Esophagus muscularis mucosa (tissue), 4 donors: ENCODE results near the gene S100Z.

ENCODE experiments used
- EP300 ChIP-seq: sonication (generic); formaldehyde crosslinking; IDR thresholded peaks from one replicate; pipeline ENCODE4 v1.6.1; 2017; ENCODE audit warnings: antibody characterized with exemption
- POLR2A ChIP-seq: fragments of 450-650 bp; IDR thresholded peaks from one replicate; pipeline ENCODE4 v1.6.1; 2017; ENCODE audit warnings: antibody characterized with exemption, moderate library complexity, mild to moderate bottlenecking, low read depth
- TF ChIP-seq, protein P1 (sequence below), 3 experiments: fragments of 200-600 bp in 2 of 3; fragments of 450-650 bp in 1 of 3; sonication (generic) in 2 of 3; IDR thresholded peaks; one replicate each; pipeline ENCODE4 v1.5.1; 2017 to 2019; ENCODE audit warnings: antibody characterized with exemption in 3 of 3, mild to moderate bottlenecking in 2 of 3, moderate library complexity in 1 of 3

DNA sequence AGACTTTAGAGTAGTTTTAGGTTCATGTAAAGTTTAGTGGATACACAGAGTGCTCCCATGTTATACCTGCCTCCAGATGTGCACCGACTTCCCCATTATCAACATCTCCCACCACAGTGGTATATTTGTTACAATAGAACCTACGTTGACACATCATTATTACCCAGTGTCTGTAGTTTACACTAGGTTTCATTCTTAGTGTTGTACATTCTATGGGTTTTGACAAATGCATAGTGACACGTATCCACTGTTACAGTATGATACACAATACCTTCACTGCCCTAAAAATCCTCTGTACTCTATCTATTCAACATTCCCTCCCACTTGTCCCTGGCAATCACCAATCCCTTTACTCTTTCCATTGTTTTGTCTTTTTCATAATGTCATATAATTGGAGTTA, 68.7 kb downstream of the S100Z start:
- TF ChIP-seq, protein P1, sequence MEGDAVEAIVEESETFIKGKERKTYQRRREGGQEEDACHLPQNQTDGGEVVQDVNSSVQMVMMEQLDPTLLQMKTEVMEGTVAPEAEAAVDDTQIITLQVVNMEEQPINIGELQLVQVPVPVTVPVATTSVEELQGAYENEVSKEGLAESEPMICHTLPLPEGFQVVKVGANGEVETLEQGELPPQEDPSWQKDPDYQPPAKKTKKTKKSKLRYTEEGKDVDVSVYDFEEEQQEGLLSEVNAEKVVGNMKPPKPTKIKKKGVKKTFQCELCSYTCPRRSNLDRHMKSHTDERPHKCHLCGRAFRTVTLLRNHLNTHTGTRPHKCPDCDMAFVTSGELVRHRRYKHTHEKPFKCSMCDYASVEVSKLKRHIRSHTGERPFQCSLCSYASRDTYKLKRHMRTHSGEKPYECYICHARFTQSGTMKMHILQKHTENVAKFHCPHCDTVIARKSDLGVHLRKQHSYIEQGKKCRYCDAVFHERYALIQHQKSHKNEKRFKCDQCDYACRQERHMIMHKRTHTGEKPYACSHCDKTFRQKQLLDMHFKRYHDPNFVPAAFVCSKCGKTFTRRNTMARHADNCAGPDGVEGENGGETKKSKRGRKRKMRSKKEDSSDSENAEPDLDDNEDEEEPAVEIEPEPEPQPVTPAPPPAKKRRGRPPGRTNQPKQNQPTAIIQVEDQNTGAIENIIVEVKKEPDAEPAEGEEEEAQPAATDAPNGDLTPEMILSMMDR (IDR thresholded peaks at IDR 0.05) = no peak
- TF ChIP-seq POLR2A = no peak
- TF ChIP-seq EP300 = no peak
